ENCODE results near the gene GPR37L1.
"Not testable (repeated sequence)": the region's sequence is repeated elsewhere in the genome, so short reads cannot be mapped to it uniquely, and the experiment has no call there.

The GPR37L1 gene

DNA sequence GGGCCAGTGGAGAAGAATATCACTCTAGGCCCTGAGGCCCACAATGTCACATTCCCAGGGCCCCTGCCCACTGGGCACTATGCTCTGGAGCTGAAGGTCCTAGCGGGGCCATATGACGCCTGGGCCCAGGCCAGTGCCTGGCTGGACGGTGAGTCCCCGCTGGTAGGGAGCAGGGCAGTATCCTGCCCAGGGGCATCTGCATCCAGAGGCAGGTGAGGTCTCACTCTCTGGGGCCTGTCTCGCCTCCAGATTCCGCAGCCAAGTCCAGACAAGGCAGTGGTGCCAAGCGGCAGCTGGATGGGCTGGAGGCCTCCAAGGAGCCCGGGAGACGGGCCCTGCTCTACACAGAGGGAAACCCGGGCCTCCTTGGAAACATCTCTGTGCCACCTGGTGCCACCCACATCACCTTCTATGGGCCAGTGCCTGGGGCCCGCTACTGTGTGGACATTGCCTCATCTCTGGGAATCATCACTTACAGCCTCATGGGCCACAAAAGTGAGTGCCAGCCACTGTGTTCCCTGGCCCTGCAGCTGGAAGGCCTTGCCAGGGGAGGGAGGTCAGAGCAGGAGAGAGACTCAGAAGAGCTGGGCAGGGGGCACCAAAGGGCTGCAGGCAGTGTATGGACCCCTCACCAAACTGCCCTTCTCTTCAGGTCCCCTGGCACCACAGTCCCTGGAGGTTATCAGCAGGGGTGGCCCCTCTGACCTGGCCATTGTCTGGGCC, 48.7 kb downstream of the GPR37L1 start:
- no peak for DNase-seq

DNA sequence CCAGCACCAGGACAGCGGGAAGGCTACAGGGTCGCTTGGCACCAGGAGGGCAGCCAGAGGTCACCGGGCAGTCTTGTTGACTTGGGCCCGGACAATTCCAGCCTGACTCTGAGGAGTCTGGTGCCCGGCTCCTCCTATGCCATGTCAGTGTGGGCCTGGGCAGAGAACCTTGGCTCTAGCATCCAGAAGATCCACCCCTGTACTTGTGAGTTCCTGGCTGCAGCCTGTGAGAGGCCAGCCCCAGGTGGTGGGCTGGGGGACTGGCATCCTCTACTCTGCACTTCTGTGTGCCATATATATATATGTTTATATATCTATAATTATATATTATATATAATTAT, 49.3 kb downstream of the GPR37L1 start:
- no peak for DNase-seq

DNA sequence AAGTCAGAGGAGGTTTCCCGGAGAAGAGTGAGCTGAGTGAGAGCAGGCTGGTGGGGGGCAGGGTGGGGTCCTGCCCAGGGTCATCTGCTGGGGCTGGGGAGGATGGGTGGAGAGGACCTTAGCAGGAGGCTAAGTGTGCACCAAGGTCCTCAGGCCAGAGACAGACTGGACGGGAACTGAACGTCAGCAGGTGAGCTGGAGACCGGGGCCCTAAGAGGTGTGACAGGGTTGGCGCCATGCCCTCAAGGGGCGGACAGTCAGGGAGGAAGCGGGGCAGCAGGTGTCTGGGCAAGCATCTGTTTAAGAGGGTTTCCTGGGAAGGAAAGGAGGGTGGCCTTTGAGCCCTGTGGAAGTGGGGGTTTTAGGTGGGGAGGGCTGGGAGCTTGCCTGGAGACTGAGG, 51.3 kb downstream of the GPR37L1 start:
- DNase-seq: no peak

DNA sequence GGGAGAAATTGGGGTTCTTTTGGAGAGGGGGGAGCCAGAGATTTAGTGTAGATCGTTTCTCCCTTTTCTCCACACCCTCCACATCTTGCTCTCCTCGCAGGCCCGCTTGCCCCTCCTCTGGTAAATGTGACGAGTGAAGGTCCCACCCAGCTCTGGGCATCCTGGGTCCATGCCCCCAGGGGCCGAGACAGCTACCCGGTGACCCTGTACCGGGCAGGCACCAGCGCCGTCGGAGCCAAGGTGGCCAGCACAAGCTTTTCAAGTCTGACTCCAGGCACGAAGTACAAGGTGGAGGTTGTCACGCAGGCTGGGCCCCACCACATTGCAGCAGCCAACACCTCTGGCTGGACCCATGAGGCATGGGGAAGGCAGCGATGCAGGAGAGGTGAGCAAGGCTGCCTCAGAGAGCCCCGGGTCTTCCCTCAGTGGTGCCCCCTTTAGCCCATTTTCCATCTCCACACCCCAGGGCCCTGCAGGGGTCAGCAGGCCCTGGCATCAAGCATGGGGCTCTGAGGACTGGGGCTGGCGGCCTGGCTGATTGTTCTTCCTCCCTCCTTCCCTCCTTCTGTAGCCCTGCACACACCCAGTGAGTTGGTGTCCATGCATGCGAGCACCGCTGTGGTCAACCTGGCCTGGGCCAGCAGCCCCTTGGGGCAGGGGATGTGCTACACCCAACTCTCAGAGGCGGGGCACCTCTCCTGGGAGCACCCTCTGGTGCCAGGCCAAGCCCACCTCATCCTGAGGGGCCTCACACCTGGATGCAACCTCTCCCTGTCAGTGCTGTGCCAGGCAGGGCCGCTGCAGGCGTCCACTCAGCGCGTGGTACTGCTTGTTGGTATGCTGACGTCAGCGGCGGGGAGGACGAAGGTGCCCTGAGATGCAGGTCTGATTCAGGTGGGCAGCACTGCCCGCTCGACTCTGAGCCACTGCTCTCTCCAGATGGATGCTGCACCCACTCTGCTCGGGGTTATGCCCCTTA, 54.5 kb downstream of the GPR37L1 start:
- no peak for DNase-seq

DNA sequence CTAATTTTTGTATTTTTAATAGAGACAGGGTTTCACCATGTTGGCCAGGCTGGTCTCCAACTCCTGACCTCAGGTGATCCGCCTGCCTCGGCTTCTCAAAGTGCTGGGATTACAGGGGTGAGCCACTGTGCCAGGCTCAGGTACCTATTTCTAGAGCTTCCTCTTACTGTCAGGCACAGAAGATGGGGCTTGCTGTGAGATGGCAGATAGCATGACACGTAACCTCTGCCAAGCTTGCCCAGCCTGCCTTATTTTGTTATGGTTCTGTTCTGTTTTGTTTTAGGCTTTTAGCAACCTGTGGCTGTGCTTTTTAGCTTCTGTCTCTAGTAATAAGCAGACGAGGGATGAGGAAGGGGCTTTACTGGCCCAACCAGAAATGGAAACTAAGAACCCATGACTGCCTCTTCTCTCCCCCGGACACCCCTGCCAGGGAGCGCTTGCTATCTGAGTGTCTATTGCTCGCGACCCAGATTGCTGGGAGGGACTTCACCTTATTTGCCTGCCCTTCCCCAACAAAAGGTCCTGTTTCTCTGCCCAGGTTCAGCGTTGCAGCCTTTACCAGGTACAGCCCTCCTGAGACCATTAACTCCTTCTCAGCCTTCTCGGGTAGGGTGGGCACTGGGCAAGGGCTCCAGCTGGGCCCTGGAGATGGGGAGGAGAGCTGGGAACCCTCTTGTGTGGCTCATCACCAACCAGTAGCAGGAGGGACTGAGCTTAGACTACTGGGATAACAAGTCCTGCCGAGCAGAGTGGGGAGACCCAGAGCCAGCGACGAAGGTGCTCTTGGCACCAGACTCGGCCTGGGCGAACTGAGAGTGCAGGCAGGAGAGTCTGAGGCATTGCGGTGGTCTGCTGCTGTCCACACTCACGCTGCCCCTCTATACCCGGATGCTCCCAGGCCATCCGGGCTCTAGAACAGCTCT, 57.4 kb downstream of the GPR37L1 start:
- DNase-seq: no peak

DNA sequence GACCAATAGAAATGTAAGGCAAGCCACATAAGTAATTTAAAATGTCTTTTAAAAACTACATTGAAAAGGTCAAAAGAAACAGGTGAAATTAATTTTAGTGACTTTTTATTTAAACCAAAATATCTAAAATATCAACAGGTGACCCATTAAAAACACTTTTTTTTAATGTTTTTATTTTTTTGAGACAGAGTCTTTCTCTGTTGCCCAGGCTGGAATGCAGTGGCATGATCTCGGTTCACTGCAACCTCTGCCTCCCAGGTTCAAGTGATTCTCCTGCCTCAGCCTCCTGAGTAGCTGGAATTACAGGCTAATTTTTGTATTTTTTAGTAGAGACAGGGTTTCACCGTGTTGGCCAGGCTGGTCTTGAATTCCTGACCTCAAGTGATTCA, 58.0 kb downstream of the GPR37L1 start:
- DNase-seq: not testable (repeated sequence)

DNA sequence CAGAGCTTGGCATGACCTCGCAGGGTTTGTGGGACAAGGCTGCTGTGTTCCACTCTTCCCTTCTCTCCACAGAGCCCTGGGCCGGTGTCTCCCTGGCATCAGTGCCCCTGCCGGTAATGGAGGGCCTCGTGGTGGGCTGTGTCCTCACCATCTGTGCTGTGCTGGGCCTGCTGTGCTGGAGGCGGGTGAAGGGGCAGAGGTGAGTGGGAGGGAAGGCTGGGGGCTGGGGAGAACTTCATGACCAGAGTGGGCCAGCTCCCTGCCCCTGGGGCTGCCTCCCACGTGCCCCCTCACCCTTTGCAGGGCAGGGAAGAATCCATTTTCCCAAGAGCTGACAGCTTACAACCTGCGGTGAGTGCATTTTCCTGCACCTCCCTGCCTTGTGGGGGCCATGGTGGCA, 58.9 kb downstream of the GPR37L1 start:
- no peak for DNase-seq

DNA sequence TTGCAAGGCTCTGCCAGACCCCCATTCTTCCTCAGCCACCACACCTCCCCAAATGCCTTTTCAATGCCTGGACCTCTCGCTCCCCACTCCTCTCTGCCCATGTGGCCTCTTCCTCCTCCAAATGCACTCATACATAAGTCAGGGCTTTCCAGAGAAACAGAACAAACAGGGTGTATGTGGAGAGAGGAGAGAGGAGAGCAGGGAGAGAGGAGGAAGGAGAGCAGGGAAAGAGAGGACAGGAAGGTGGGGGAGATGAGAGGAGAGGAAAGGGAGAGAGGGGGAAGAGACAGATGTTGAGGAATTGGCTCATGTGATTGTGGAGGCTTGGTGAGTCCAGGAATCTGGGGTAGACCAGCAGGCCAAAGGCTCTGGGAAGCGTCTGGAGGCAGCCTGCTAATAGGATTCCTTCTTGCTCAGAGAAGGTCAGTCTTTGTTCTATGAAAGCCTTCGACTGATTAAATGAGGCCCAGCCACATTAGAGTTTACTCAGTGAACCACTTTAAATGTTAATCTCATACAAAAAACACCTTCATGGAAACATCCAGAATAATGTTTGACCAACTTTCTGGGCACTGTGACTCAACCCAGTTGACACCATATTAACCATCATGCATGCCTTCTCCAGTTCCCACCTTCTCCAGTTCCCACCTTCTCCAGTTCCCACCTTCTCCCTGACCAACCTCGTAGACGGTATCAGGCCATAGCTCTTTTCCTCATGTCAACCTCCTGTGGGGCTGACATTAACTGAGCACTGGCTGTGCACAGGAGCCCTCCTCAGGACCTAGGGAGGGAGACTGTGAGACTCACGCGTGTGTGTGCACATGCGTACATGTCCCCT, 59.5 kb downstream of the GPR37L1 start:
- DNase-seq: no peak
